OCI-LY1 (cell line): ENCODE measurements around the gene MAP3K6.

ENCODE experiments used
- H2AFZ ChIP-seq: fragments of 200-600 bp; sonication (generic), shearing (Covaris generic); 2 replicates; pipeline ENCODE4 v1.6.0; 2014; ENCODE audit warnings: antibody characterized with exemption, mild to moderate bottlenecking, low read length
- H3F3A ChIP-seq: fragments of 200-600 bp; sonication (generic), shearing (Covaris generic); 2 replicates; pipeline ENCODE4 v1.6.0; 2014; ENCODE audit warnings: mild to moderate bottlenecking, antibody characterized with exemption, low read length, moderate library complexity; ENCODE audit not compliant: insufficient read depth
- H3K27ac ChIP-seq: fragments of 200-600 bp; sonication (generic); 2 replicates; pipeline ENCODE4 v1.5.1; 2014; ENCODE audit warnings: low read length, mixed run types, mild to moderate bottlenecking, low read depth; ENCODE audit not compliant: poor library complexity, severe bottlenecking
- H3K27me3 ChIP-seq: fragments of 200-600 bp; sonication (generic); 2 replicates; pipeline ENCODE4 v1.6.0; 2014; ENCODE audit warnings: antibody characterized with exemption, mild to moderate bottlenecking, low read length, moderate library complexity; ENCODE audit not compliant: insufficient read depth
- H3K36me3 ChIP-seq: fragments of 200-600 bp; sonication (generic); 2 replicates; pipeline ENCODE4 v1.6.1; 2014; ENCODE audit warnings: mild to moderate bottlenecking, antibody characterized with exemption, low read length, moderate library complexity, mixed read lengths; ENCODE audit not compliant: insufficient read depth
- H3K4me1 ChIP-seq: fragments of 200-600 bp; sonication (generic); 2 replicates; pipeline ENCODE4 v1.5.1; 2014; ENCODE audit warnings: mild to moderate bottlenecking, low read length, moderate library complexity; ENCODE audit not compliant: insufficient read depth, severe bottlenecking
- H3K4me2 ChIP-seq: fragments of 200-600 bp; sonication (generic), shearing (Covaris generic); 2 replicates; pipeline ENCODE4 v1.6.1; 2014; ENCODE audit warnings: low read length
- H3K4me3 ChIP-seq: fragments of 200-600 bp; sonication (generic); 2 replicates; pipeline ENCODE4 v1.5.1; 2014; ENCODE audit warnings: low read length, low read depth, mild to moderate bottlenecking, mixed read lengths; ENCODE audit not compliant: poor library complexity, severe bottlenecking
- H3K79me2 ChIP-seq: fragments of 200-600 bp; shearing (Covaris generic); 2 replicates; pipeline ENCODE4 v1.6.1; 2016; ENCODE audit warnings: mixed run types, low read length, mixed read lengths; ENCODE audit not compliant: insufficient read depth
- H3K9ac ChIP-seq: fragments of 200-600 bp; sonication (generic), shearing (Covaris generic); 2 replicates; pipeline ENCODE4 v1.6.1; 2014; ENCODE audit warnings: mild to moderate bottlenecking, low read length, mixed read lengths
- H3K9me2 ChIP-seq: fragments of 200-600 bp; sonication (generic), shearing (Covaris generic); 2 replicates; pipeline ENCODE4 v1.6.1; 2014; ENCODE audit warnings: low read depth, mild to moderate bottlenecking, low read length, mixed read lengths
- H3K9me3 ChIP-seq: fragments of 200-600 bp; shearing (Covaris generic); 2 replicates; pipeline ENCODE4 v1.6.1; 2014; ENCODE audit warnings: low read length, mixed read lengths
- H4K20me1 ChIP-seq: fragments of 200-600 bp; sonication (generic), shearing (Covaris generic); 2 replicates; pipeline ENCODE4 v1.6.0; 2016; ENCODE audit warnings: mild to moderate bottlenecking, low read length; ENCODE audit not compliant: insufficient read depth
- CTCF ChIP-seq: fragments of 200-600 bp; sonication (generic), shearing (Covaris generic); IDR thresholded peaks from 2 replicates; pipeline ENCODE4 v1.5.1; 2017; ENCODE audit warnings: mild to moderate bottlenecking, antibody characterized with exemption, low read length, moderate library complexity, mixed read lengths
- EZH2 ChIP-seq: fragments of 200-600 bp; sonication (generic), shearing (Covaris generic); IDR thresholded peaks from 2 replicates; pipeline ENCODE4 v1.8.0; 2017; ENCODE audit warnings: borderline replicate concordance, mixed run types, mild to moderate bottlenecking, antibody characterized with exemption, low read length, moderate library complexity, mixed read lengths

The MAP3K6 gene

GRCh38 chr1:27318596-27318995 lies 48.2 kb downstream of the MAP3K6 start:
- Histone ChIP-seq H3K27me3 (no peaks in the 10 kb centered on the region), H3K9ac (no peak overlapping the region), H4K20me1 (no peaks in the 10 kb centered on the region), H3F3A (no peaks in the 10 kb centered on the region), H3K4me3 (no peak overlapping the region), H3K27ac (no peak overlapping the region), H3K9me2 (no peaks in the 10 kb centered on the region), H3K79me2 (peaks cover 13% of the 10 kb centered on the region), H3K4me2 (no peak overlapping the region), H3K36me3 (no peaks in the 10 kb centered on the region), H3K4me1 (peaks cover 15% of the 10 kb centered on the region), H3K9me3 (no peaks in the 10 kb centered on the region), H2AFZ (no peak overlapping the region)
- TF ChIP-seq EZH2 (no peak), CTCF (no peak)

- no peak overlapping the region for H3K9ac ChIP-seq
- H3K27ac ChIP-seq = no peak overlapping the region
- H3K79me2 ChIP-seq = peaks cover 9% of the 10 kb centered on the region
- TF ChIP-seq CTCF (no peak), EZH2 (no peak)
- no peaks in the 10 kb centered on the region for H3K27me3 ChIP-seq
- H3K9me2 ChIP-seq = no peaks in the 10 kb centered on the region
- H3K36me3 ChIP-seq = no peaks in the 10 kb centered on the region
- H3F3A ChIP-seq = no peaks in the 10 kb centered on the region
- no peak overlapping the region for H2AFZ ChIP-seq
- H3K4me1 ChIP-seq = peaks cover 10% of the 10 kb centered on the region
- H4K20me1 ChIP-seq = no peaks in the 10 kb centered on the region
- no peaks in the 10 kb centered on the region for H3K9me3 ChIP-seq
- no peak overlapping the region for H3K4me2 ChIP-seq
- no peak overlapping the region for H3K4me3 ChIP-seq
Measured at GRCh38 chr1:27318136-27318535, 48.6 kb downstream of the MAP3K6 start.

DNA sequence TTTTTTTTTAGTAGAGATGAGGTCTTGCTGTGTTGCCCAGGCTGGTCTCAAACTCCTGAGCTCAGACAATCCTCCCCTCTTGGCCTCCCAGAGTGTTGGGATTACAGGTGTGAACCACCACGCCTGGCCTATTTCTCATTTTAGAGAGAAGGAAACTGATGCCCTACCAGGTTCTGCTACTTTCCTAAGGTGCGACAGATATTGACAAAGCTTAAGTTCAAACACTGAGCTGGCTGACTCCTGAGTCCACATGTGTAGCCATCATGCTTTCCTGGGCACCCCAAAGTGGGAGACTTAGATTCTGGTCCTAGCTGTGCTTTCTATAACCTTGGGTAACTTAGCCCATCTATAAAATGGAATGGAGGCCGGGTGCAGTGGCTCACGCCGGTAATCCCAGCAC lies 49.9 kb downstream of the MAP3K6 start:
- no peaks in the 10 kb centered on the region for H3K27me3 ChIP-seq
- no peak overlapping the region for H2AFZ ChIP-seq
- no peaks in the 10 kb centered on the region for H3K79me2 ChIP-seq
- no peaks in the 10 kb centered on the region for H3K9me2 ChIP-seq
- H3K9ac ChIP-seq = no peak overlapping the region
- TF ChIP-seq CTCF (no peak), EZH2 (no peak)
- peaks cover 6% of the 10 kb centered on the region for H3K4me1 ChIP-seq
- no peaks in the 10 kb centered on the region for H3K9me3 ChIP-seq
- no peak overlapping the region for H3K4me2 ChIP-seq
- no peaks in the 10 kb centered on the region for H3K36me3 ChIP-seq
- no peaks in the 10 kb centered on the region for H3F3A ChIP-seq
- no peak overlapping the region for H3K4me3 ChIP-seq
- no peaks in the 10 kb centered on the region for H4K20me1 ChIP-seq
- no peak overlapping the region for H3K27ac ChIP-seq
